Lower leg skin (tissue), 4 donors: ENCODE data around the gene PIERCE2. TPM values are rescaled to one million over a fixed set of nuclear protein-coding genes. Genes with fewer than 3 reads are reported as not detected.

ENCODE experiments used
- DNase-seq, 2 donors: peaks; one replicate each; pipeline ENCODE4 v3.0.0-alpha.2; 2019; ENCODE audit warnings: low spot score in 2 of 2
- H3K4me3 ChIP-seq: fragments of 200-600 bp; sonication (generic); 2 replicates; pipeline ENCODE4 v1.5.1; 2017; ENCODE audit warnings: mild to moderate bottlenecking, low read depth; ENCODE audit not compliant: poor library complexity, severe bottlenecking
- CTCF ChIP-seq, 3 donors: fragments of 450-650 bp; IDR thresholded peaks; one replicate each; pipeline ENCODE4 v1.5.1; 2016; ENCODE audit warnings: antibody characterized with exemption in 3 of 3, mild to moderate bottlenecking in 3 of 3, moderate library complexity in 2 of 3
- POLR2A ChIP-seq, 2 donors: fragments of 450-650 bp; IDR thresholded peaks; one replicate each; pipeline ENCODE4 v1.6.1; 2016 to 2017; ENCODE audit warnings: antibody characterized with exemption in 2 of 2, mild to moderate bottlenecking in 1 of 2, moderate library complexity in 1 of 2
- WGBS, 2 donors: methylation state at CpG; one replicate each; pipeline ENCODE4 v1.1.5; 2018; 5-methylcytosine and 5-hydroxymethylcytosine counted together
- intact Hi-C: fragments of 100-400 bp; cut with DNase I; formaldehyde crosslinking; loops from one replicate; pipeline ENCODE4 v1.15.0; 2023; ENCODE audit warnings: low total_unique reads
- microRNA counts, 2 donors: library from miRNA; unstranded; fragments of <30 nt; microRNA quantifications; one replicate each; lab custom pipeline; 2016
- microRNA-seq, 2 donors: library from miRNA; unstranded; fragments of <30 nt; microRNA quantifications; one replicate each; pipeline ENCODE4, GENCODE V29; 2016; ENCODE audit warnings: borderline replicate concordance in 2 of 2, borderline number of aligned reads in 1 of 2
- total RNA-seq, 4 donors: library from RNA; depleted of rRNA; stranded (reverse); fragments of >200 nt; gene quantifications; one replicate each; pipeline ENCODE4 v1.1.0, GENCODE V29; 2016

PIERCE2 gene
- total RNA-seq, 4 donors from 2014 or later = 1.5 to 3.3 (median 2.8) TPM

GRCh38 chr15:55457401-55458022 is 49.2 kb downstream of the PIERCE2 start:
- intact Hi-C loops = loop anchor here (5.0 kb wide), 1 partner anchor 1320 kb away; no protein-coding TSS in a partner anchor
- DNase-seq = no peak
- TF ChIP-seq CTCF (IDR thresholded peaks at IDR 0.05) (no peak), POLR2A (IDR thresholded peaks at IDR 0.05) (no peak)
- 82 to 94% methylated on average over 5 of the region's 5 CpGs for WGBS, 2 donors
- no peak overlapping the region for H3K4me3 ChIP-seq

GRCh38 chr15:55461447-55461846 is 53.2 kb downstream of the PIERCE2 start:
- TF ChIP-seq POLR2A (IDR thresholded peaks at IDR 0.05) (no peak), CTCF (IDR thresholded peaks at IDR 0.05) (no peak)
- 95 to 96% methylated on average over 4 of the region's 4 CpGs for WGBS, 2 donors
- no peak overlapping the region for H3K4me3 ChIP-seq
- intact Hi-C loops = no loop called here
- DNase-seq = no peak

GRCh38 chr15:55468321-55468720 is 60.0 kb downstream of the PIERCE2 start:
- no peak for TF ChIP-seq CTCF (IDR thresholded peaks at IDR 0.05)
- no peak for TF ChIP-seq POLR2A (IDR thresholded peaks at IDR 0.05)
- no peak for DNase-seq
- intact Hi-C loops = no loop called here
- no peak overlapping the region for H3K4me3 ChIP-seq
- WGBS, 2 donors = 54 to 61% methylated on average over 2 of the region's 2 CpGs

MicroRNAs within 50 kb of the gene (microRNA counts, 767-probe panel; counts per million panel counts)
- microRNA hsa-miR-628-3p (lab: Ali Mortazavi, UCI) (0 to 358 counts per million in 2 donors), microRNA hsa-miR-628-5p (lab: Ali Mortazavi, UCI) (0 to 358 counts per million in 2 donors)

Small RNA genes lying within 50 kb of the gene (microRNA-seq; reads per million reads assigned to microRNA genes)
- 125 to 151 reads per million in 2 donors for gene MIR628

Other genes with a start within 250 kb of the PIERCE2 start
- gene RSL24D1, start 211.6 kb upstream of the PIERCE2 start, total RNA-seq = 10 to 100 TPM; 41.4 to 70.3 (median 47.5) TPM
- gene RAB27A, start 118.7 kb upstream of the PIERCE2 start, total RNA-seq = 10 to 100 TPM in 1 of 4 donors, 1 to 10 TPM in 3; 6.2 to 11.9 (median 7.5) TPM
- gene PIGBOS1, start 89.4 kb upstream of the PIERCE2 start, total RNA-seq = 10 to 100 TPM; 10.4 to 30.4 (median 12.0) TPM
- 10 to 100 TPM in 2 of 4 donors, 1 to 10 TPM in 2; 5.1 to 14.8 (median 9.5) TPM for gene PIGB, start 89.3 kb upstream of the PIERCE2 start, total RNA-seq
- 10 to 100 TPM; 20.1 to 36.1 (median 25.4) TPM for gene CCPG1, start 136 bp upstream of the PIERCE2 start, total RNA-seq
- 1 to 10 TPM in 1 of 4 donors, under 1 TPM in 3; 0.34 to 1.2 (median 0.49) TPM for gene DNAAF4, start 99.7 kb downstream of the PIERCE2 start, total RNA-seq
- 1 to 10 TPM; 1.8 to 4.1 (median 3.2) TPM for gene PYGO1, start 179.8 kb downstream of the PIERCE2 start, total RNA-seq